Activated CD4-positive, alpha-beta T cell treated with anti-CD3 and anti-CD28 coated beads, Interleukin-2, amount 50 U/mL, for 24 hours (primary cell): ENCODE data around the gene PSMB5.

Experiments used
- DNase-seq, 2 donors: peaks; one replicate each; pipeline ENCODE4 v3.0.0-alpha.2; 2020; ENCODE audit warnings: low read depth in 1 of 2, low spot score in 1 of 2

The PSMB5 gene

DNA sequence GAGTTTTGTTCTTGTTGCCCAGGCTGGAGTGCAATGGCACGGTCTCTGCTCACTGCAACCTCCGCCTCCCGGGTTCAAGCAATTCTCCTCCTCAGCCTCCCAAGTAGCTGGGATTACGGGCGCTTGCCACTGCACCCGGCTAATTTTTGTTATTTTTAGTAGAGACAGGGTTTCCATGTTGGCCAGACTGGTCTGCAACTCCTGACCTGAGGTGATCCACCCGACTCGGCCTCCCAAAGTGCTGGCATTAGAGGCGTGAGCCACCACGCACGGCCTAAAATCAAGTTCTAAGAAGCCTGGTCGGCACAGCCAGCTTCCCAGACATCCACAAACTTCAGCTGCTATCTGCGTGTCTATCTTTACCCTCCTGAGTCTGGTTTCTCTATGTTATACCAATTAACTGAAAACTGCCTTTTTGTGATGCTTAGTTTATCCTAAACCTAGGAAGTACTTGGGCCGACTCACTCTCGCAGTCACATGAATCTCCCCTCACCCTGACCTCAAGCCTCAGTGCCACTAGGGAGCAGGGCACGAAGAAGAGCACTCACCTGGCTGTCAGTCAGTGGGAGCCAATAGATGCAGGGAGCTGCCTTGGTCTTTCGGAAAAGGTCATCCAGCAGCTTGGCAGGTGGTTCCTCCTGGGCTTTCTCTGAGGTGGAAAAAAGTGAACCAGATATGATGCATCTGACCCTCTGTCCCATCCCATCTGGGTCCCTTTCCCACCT, 26.0 kb upstream of the PSMB5 start:
- DNase-seq: no peak

DNA sequence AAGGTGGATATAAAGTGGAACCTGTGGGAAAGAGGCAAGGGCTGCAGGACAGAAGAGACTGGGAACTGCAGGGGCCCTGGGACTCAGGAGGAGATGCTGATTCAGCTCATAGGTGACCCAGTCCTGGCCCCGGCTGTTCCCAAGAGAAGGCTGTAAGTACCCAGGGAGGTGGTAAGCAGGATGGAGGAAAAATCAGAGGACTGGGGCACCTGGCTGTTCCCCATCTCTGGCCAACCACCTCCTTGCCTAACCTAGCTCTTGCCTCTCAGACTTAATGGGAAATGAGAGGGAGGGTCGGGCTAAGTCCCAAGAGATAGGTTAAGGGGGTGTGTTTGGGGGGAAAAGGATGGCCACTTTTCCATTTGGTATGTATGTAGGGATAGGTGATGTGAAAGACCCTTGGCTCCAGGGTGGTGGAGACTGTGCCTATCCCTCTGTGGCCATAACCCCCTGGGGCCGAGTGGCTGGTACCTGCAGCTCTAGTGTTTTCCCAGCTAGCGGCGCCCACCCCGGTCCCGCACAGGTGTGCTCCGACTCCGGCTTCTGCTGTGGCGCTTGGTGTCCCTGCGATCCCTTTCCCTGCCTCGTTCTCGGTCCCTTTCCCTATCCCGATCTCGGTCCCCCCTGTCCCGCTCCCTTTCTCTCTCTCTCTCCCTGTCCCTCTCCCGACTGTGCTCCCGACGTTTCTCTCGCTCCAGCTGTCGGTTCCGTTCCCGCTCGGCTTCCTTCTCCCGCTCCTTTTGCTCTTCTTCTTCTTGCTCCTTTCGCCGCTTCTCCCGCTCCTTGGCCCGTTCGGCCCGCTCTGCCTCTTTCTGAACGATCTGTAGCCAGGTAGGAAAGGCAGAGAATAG, 24.2 kb upstream of the PSMB5 start:
- DNase-seq: no peak

GRCh38 chr14:23057757-23058653, 23.3 kb upstream of the PSMB5 start:
- DNase-seq: peak; percentile 80 to 84

GRCh38 chr14:23056956-23057756, 22.5 kb upstream of the PSMB5 start, which contains the start of gene CDH24:
CDH24 (minus strand) TSS chr14:23057520; CDS start chr14:23055733, 1,787 bp downstream.
- DNase-seq: peak in 1 of 2 donors; percentile 42

DNA sequence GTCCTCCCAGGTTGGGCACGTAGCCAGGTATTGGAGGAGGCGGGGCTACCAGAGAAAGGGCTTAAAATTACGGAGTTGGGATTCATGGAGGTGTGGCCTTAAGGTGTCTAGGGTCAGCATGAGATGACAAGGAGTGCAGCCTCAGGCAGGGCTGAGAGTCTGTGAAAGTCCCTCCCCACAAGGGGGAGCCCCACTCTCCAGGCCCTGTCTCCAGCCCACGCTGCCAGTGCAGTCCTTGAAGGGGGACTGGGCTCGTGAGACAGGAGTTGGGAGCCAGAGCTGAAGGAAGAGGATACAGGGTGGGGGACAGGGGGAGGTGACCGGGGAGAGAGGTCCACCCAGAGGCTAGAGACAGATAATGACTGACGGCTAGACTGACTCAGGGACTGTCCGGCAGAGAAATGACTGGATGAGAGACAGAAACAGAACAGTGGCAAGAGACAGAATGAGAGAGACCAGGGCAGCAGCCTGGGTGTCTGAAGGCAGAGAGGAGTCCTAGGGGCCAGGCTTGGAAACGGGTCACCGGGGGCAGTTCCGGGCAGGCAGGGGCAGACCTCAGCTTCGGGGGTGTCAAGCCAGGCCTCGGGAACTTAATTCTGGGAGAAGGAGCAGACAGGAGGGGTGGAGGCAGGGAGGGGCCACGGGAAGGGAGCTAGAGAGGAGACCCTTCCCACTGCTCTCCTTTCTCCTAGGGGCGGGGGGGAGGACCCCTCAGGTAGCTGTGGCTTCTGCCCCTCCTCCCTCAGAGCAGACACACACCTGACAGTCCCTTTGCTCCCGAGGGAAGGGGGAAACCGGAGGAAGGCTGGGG, 21.6 kb upstream of the PSMB5 start:
- peak; percentile 42 to 56 for DNase-seq

- no peak for DNase-seq
These were observed 21.0 kb upstream of the PSMB5 start for GRCh38 chr14:23055621-23056144.

- no peak for DNase-seq
These were observed 20.4 kb upstream of the PSMB5 start for GRCh38 chr14:23055147-23055550.

GRCh38 chr14:23054000-23054811, 19.5 kb upstream of the PSMB5 start:
- no peak for DNase-seq

GRCh38 chr14:23053426-23053825, 18.7 kb upstream of the PSMB5 start:
- DNase-seq: no peak

DNA sequence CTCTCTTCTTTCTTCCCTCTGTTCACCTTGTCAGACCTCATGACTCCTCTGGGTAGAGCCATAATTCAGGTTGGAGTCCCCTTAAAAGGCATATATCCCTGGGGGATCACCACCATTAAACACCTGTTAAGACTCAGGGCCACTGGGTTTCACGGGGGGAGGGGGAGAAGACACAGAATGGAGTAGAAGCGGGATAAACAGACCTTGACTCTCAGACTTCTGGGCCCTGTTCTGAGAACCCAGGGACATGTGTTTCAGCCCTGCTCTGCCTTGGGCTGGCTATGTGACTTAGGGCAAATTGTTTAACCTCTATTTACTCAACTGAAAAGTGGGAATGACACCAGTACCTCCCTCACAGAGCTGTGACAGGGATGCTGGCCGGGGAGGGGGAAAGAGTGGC, 18.0 kb upstream of the PSMB5 start:
- DNase-seq: no peak

- no peak for DNase-seq
These were observed 17.5 kb upstream of the PSMB5 start for GRCh38 chr14:23052182-23052623.

DNA sequence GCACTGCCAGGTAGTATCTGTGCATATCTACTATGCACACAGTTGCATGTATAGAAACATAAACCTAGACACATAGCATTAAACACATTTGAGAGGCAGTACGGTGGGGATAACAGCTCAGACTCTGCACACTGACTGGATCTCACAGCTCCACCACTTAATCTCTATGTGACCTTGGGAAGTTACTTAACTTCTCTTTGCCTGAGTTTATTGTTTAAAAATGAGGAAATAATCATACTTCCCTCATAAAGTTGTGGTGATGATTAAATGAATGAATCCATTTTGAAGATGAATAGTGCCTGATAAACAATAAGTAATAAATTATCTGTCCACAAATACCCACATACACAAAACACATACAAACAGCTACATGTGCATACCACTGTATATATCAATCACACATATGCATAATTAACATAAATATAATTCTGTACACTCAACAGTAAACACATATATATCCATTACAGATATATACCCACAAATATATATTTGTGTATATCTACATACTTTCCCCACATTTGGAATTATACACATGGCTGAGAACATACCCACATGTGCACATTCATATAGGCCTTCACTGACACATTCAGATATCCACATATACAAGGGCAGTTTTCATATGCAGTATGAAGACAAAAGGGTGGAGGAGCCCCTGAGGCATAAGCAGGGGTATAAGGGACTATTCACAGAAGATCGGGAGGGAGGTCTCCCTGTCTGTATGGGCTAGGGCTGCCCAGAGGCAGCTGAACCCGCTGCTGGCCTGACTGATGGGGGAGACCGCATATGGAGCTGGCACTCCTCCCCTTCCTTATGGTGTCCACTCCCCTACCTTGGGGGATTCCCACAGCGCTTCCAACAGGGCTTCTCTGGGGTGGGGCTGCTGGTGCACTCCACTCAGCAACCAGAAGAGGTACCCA, 16.7 kb upstream of the PSMB5 start:
- DNase-seq: no peak

DNA sequence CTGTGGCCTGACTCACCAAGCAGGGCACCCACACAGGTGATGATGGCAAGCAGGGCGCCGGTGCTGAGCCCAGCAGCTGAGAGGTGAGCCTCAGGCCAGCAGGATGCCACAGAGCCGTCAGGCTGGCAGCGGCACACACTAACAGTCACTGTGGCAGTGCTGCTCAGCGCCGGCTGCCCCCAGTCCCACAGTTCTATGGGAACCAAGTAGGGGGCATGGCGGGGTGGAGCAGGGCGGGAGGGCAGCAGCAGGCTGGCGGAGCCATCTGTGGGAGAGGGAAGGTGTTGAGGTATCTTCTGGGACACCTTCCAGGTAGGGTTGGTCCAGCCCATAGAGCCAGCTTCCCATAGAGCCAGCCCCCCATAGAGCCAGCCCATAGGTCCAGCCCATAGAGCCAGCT, 14.3 kb upstream of the PSMB5 start:
- DNase-seq: no peak

DNA sequence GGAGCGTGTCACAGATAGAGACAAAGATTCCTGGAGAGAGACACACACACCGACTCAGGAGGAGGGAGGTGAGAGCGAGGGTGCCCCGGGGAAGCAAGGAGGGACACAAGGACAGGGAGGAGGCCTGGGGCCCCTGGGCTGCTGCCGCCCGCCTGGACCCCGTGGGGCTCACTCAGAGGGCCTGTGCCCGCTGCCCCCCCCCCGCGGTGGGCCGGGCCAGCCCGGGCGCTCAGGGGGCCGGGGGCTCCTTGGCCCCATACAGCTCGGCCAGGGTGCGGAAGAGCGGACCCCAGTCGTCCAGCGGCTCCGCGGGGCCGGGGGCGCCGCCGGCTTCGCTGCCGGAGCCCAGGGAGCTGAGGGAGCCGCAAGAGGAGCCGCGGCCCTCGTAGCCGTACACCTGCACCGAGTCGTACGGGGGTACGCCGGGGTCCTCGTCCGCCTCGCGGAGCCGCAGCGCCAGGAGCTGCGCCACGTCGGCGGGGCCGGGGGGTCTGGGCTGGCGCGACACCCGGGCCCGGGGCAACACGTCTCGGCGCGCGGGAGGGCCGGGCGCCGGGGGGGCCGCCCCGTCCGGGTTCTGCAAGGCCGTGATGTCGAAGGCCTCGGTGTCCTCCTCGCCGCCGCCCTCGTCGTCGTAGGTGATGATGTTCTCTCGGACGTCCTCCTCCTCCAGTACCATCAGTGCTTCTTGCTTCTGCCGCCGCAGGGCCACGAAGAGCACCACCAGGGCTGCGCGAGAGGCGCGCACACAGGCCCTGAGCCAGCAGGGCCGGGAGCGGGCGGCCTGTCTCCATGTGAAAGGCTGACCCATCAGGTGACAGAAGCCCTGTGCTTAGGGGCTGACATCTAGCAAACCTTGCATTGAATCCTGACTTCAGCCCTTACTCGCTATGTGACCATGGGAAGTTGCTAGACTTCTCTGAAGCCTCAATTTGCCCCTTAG, 13.3 kb upstream of the PSMB5 start:
- DNase-seq: no peak

GRCh38 chr14:23047034-23047634, 12.4 kb upstream of the PSMB5 start:
- no peak for DNase-seq
